HG02678 (cell line): ENCODE results near the gene RAB11A.

Source experiments
- ATAC-seq: cut with Tn5 transposase; IDR thresholded peaks from one replicate; pipeline ENCODE4 v1.9.1; 2021; ENCODE audit warnings: mild to moderate bottlenecking, moderate library complexity; ENCODE audit not compliant: unreplicated experiment

Gene RAB11A

DNA sequence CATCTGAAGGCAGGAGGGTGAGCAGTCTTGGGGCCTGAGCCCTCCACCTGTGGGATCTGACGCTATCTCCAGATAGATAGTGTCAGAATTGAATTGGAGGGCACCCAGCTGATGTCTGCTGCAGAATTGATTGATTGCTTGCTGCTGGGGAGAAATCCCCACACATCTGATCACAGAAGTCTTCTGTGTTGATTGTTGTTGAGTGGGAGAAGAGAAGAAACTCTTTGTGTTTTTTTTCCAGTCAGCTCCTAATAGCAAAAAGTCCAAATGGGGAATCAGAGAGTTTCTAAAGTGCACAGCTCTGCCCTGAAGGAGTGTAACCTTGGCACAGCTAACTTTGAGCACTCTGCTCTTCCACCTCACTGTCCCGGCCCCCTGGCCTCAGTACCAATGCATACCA lies 66.1 kb downstream of the RAB11A start:
- ATAC-seq = no peak

DNA sequence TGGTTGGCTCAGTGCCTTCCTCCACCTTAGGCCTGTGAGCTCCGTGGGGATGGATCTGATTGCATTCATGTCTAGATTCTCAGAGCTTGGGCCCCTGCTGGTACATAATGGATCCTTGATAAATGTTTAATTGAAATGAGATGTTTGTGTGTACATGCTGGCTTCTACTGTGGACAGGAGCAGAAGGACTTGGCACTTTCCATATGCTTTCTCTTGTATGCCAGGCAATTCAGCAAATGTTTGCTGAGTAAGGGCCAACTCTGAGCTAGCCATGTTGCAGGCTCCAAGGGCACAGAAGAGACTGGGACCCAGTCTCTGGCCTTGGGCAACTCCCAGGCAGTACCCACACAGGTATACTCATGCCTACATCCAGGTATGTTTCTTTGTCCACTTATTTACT lies 67.0 kb downstream of the RAB11A start:
- ATAC-seq = no peak

DNA sequence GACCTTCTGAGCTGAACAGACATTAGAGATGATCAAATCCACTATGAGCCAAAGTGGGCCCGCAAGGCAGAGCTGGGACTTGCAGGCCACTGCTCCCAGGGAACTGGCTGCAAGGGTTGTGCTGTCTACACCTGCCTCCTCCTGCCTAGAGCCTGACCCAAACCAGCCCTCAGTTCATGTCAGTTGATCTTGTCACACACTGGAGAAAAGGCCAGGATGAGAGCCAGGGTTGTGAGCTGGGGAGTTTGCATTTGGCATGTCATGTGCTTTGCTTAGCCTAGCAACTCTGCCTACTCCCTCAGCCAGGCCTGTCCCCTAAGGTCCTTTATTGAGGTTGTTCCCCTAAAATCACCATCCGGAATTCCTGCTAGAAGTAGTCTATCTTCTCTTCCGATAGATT lies 67.8 kb downstream of the RAB11A start:
- no peak for ATAC-seq

DNA sequence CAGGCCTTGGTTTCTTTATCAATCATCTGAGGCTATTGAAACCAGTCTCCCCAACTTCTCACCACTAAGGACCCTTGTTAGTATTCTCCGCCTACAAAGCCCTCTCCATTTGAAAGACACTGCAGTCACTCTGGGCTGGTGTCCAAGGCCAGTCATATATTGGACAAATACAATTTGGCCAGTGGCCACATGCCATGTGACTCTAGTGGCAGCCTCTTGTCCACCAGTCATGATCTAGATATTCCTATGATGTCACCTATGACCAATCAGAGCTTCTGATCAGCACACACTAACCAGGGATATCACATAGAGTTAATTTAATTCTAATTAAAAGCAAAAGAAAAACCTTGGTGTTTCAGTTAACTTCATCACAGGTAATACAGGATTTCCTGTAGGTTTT lies 68.2 kb downstream of the RAB11A start:
- ATAC-seq = no peak

DNA sequence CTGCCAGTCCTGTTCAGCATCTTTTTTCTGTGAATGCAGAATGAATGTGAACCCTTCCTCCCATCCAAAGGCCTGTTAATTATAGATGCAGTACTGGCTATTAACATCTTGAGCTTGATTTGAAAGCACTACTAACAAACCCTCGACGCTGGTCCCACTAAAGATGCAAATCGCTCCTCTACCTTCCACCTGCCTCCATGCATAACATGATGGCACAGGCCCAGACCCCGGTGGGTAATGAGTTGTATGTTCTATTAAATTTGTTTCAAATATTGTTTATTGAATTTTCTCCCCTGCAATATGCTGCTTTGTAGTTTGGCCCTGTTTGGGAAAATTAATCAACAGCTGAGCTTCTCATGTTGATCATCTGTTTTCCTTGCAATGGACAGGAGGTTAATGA lies 69.3 kb downstream of the RAB11A start:
- no peak for ATAC-seq

DNA sequence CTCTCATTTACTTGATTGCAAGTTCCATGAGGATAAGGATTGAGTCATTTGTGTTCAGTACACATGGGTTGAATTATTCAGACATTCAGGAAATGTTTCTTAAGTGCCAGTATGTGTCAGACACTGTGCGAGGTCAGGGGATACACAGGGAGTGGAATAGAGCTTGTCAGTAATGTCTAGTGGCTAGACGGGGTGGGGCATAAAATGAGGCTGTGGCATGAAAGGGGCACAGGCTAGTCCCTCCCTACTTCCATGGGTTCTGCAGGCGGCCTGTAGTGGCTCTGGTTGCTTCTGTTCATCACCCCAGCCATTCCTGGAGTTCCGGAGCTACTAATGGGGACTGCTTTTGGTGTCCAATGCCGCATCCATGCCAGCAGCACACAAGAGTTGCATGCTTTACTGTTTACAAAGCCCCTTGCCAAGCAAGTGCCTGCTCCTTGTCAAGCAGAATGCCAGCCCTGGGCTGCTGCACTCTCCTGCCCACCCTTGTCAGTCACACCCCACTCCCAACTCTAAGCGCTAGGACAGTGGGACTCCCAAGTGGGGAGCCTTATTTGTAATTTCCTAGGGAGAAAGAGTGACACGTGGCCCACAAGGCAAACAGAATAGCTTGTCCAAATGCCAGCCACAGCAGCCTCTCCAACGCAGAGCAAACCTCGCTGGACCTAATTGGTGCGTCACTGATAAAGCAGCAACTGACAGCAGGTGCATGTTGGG lies 70.8 kb downstream of the RAB11A start:
- no peak for ATAC-seq

DNA sequence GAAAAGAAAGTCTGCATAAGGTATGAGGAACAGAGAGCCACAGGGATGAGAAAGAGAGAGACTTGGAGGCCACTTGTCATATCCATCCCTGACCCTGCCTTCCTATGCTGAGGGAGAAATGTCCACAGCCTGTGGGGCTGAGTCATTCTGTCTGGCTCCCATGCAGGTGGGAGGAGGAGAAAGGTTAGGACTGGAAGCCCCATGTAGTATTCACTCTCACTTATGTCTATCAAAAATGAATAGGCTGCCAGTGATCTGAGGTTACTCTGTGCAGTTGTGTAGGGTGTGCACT lies 71.3 kb downstream of the RAB11A start:
- no peak for ATAC-seq
